KMS-11 (cell line): ENCODE results near the gene MSANTD1.

Experiments used
- H2AFZ ChIP-seq: fragments of 200-600 bp; sonication (generic); 2 replicates; pipeline ENCODE4 v1.6.1; 2016; ENCODE audit warnings: antibody characterized with exemption, mixed run types, low read depth
- H3K27ac ChIP-seq: fragments of 200-600 bp; sonication (generic); 2 replicates; pipeline ENCODE4 v1.6.1; 2016; ENCODE audit warnings: mild to moderate bottlenecking, mixed run types
- H3K27me3 ChIP-seq: fragments of 200-600 bp; sonication (generic); 2 replicates; pipeline ENCODE4 v1.6.1; 2017; ENCODE audit warnings: mild to moderate bottlenecking, low read depth, mixed run types, moderate library complexity; ENCODE audit not compliant: insufficient read depth
- H3K36me3 ChIP-seq: fragments of 200-600 bp; sonication (generic); 2 replicates; pipeline ENCODE4 v1.6.1; 2017; ENCODE audit warnings: mild to moderate bottlenecking, mixed run types; ENCODE audit not compliant: insufficient read depth
- H3K4me1 ChIP-seq: fragments of 200-600 bp; sonication (generic); 2 replicates; pipeline ENCODE4 v1.6.1; 2016; ENCODE audit warnings: mild to moderate bottlenecking, low read depth, mixed run types; ENCODE audit not compliant: poor library complexity, severe bottlenecking
- H3K4me2 ChIP-seq: fragments of 200-600 bp; sonication (generic); 2 replicates; pipeline ENCODE4 v1.7.0; 2016; ENCODE audit warnings: mild to moderate bottlenecking, mixed run types
- H3K4me3 ChIP-seq: fragments of 200-600 bp; sonication (generic); IDR thresholded peaks from 2 replicates; pipeline ENCODE4 v1.6.1; 2017; ENCODE audit warnings: low read depth, low read length, mixed read lengths; ENCODE audit not compliant: insufficient read depth
- H3K79me2 ChIP-seq: fragments of 200-600 bp; sonication (generic); 2 replicates; pipeline ENCODE4 v1.6.1; 2016; ENCODE audit warnings: low read depth, mixed run types; ENCODE audit not compliant: insufficient read depth
- H3K9ac ChIP-seq: fragments of 200-600 bp; sonication (generic); 2 replicates; pipeline ENCODE4 v1.6.1; 2016; ENCODE audit warnings: mild to moderate bottlenecking, mixed run types
- H4K20me1 ChIP-seq: fragments of 200-600 bp; sonication (generic); 2 replicates; pipeline ENCODE4 v1.6.1; 2016; ENCODE audit warnings: mild to moderate bottlenecking, mixed run types; ENCODE audit not compliant: insufficient read depth
- CTCF ChIP-seq: fragments of 200-600 bp; sonication (generic); conservative IDR thresholded peaks from 2 replicates; pipeline ENCODE4 v1.6.1; 2017; ENCODE audit warnings: low read depth, mild to moderate bottlenecking, antibody characterized with exemption, low read length, moderate library complexity, mixed read lengths

The MSANTD1 gene

GRCh38 chr4:3237712-3238560, 11.0 kb upstream of the MSANTD1 start:
- H3K9ac ChIP-seq = peak overlapping the region; percentile 83
- H3K4me2 ChIP-seq = peak overlapping the region; percentile 91
- H3K79me2 ChIP-seq = no peaks in the 10 kb centered on the region
- peaks cover 36% of the 10 kb centered on the region for H3K4me1 ChIP-seq
- H3K27me3 ChIP-seq = no peaks in the 10 kb centered on the region
- H3K36me3 ChIP-seq = no peaks in the 10 kb centered on the region
- peak overlapping the region; percentile 96 for H3K27ac ChIP-seq
- no peak for TF ChIP-seq CTCF
- peak overlapping the region; percentile 34; the same call in 1 of the 2 replicates for H2AFZ ChIP-seq
- H4K20me1 ChIP-seq = no peaks in the 10 kb centered on the region
- no peak overlapping the region for H3K4me3 ChIP-seq

- TF ChIP-seq CTCF = no peak
- Histone ChIP-seq H3K4me3 (peak overlapping the region; percentile 42), H4K20me1 (no peaks in the 10 kb centered on the region), H3K9ac (peak overlapping the region; percentile 83), H3K27me3 (no peaks in the 10 kb centered on the region), H3K27ac (peak overlapping the region; percentile 96), H3K79me2 (no peaks in the 10 kb centered on the region), H3K4me2 (peak overlapping the region; percentile 67), H2AFZ (peak overlapping the region; percentile 57; the same call in 1 of the 2 replicates), H3K36me3 (no peaks in the 10 kb centered on the region), H3K4me1 (peaks cover 36% of the 10 kb centered on the region)
Observed at GRCh38 chr4:3238721-3239120, 10.2 kb upstream of the MSANTD1 start.

- Histone ChIP-seq H4K20me1 (no peaks in the 10 kb centered on the region), H3K4me1 (peaks cover 36% of the 10 kb centered on the region), H3K4me2 (peak overlapping the region; percentile 67), H3K79me2 (no peaks in the 10 kb centered on the region), H3K4me3 (peak overlapping the region; percentile 42), H2AFZ (peak overlapping the region; percentile 57; the same call in 1 of the 2 replicates), H3K9ac (peak overlapping the region; percentile 83), H3K27ac (peak overlapping the region; percentile 96), H3K27me3 (no peaks in the 10 kb centered on the region), H3K36me3 (no peaks in the 10 kb centered on the region)
- TF ChIP-seq CTCF = no peak
Observed at GRCh38 chr4:3239303-3239702, 9.7 kb upstream of the MSANTD1 start.

GRCh38 chr4:3239998-3240920, 8.7 kb upstream of the MSANTD1 start:
- TF ChIP-seq CTCF = no peak
- no peaks in the 10 kb centered on the region for H3K36me3 ChIP-seq
- H3K27ac ChIP-seq = peak overlapping the region; percentile 96
- H3K27me3 ChIP-seq = no peaks in the 10 kb centered on the region
- H4K20me1 ChIP-seq = no peaks in the 10 kb centered on the region
- no peak overlapping the region for H2AFZ ChIP-seq
- H3K4me2 ChIP-seq = peak overlapping the region; percentile 67
- H3K4me3 ChIP-seq = peak overlapping the region; percentile 7
- H3K4me1 ChIP-seq = peaks cover 36% of the 10 kb centered on the region
- peak overlapping the region; percentile 83; the same call in 1 of the 2 replicates for H3K9ac ChIP-seq
- no peaks in the 10 kb centered on the region for H3K79me2 ChIP-seq
